H1 (cell line): Measurements from ENCODE around the gene PERCC1.

Experiments
- ATF2 ChIP-seq: IDR thresholded peaks from 2 replicates; pipeline ENCODE4 v1.6.1; 2012; ENCODE audit warnings: low read length, inconsistent platforms
- CBX8 ChIP-seq: fragments of 300-800, 300-1000 bp; sonication (generic); IDR thresholded peaks from 2 replicates; pipeline ENCODE4 v1.7.1; 2016; ENCODE audit warnings: low read depth, low read length, borderline replicate concordance
- CREB1 ChIP-seq: IDR thresholded peaks from 2 replicates; pipeline ENCODE4 v1.6.1; 2012; ENCODE audit warnings: inconsistent platforms
- CTCF ChIP-seq, 3 experiments: IDR thresholded peaks; 1 replicate in 2 of 3; 2 replicates in 1 of 3; pipeline versions ENCODE4 v1.5.1 to v1.6.1; 2011; ENCODE audit warnings: low read length in 3 of 3, mild to moderate bottlenecking in 3 of 3, inconsistent platforms in 2 of 3, low read depth in 1 of 3, moderate library complexity in 1 of 3; ENCODE audit not compliant: insufficient read depth in 1 of 3; ENCODE audit errors: control extremely low read depth in 1 of 3
- EGR1 ChIP-seq: IDR thresholded peaks from 2 replicates; pipeline ENCODE4 v1.6.1; 2011; ENCODE audit warnings: low read depth, low read length, borderline replicate concordance
- EP300 ChIP-seq, 2 experiments: IDR thresholded peaks; 1 replicate in 1 of 2; 2 replicates in 1 of 2; pipeline ENCODE4 v1.6.1; 2011 to 2012; ENCODE audit warnings: low read depth in 2 of 2, low read length in 2 of 2, mild to moderate bottlenecking in 2 of 2, borderline replicate concordance in 1 of 2, inconsistent platforms in 1 of 2, moderate library complexity in 1 of 2
- EZH2 ChIP-seq: fragments of 200-600 bp; sonication (generic); IDR thresholded peaks from 2 replicates; pipeline ENCODE4 v1.7.1; 2012; ENCODE audit warnings: low read depth, mild to moderate bottlenecking, moderate library complexity, low read length, inconsistent platforms; ENCODE audit not compliant: severe bottlenecking
- MAX ChIP-seq: IDR thresholded peaks from 2 replicates; pipeline ENCODE4 v1.6.1; 2012; ENCODE audit warnings: inconsistent platforms
- POLR2A ChIP-seq, 2 experiments: IDR thresholded peaks; 1 replicate in 1 of 2; 2 replicates in 1 of 2; pipeline ENCODE4 v1.6.1; 2011; ENCODE audit warnings: low read depth in 2 of 2, low read length in 2 of 2, mild to moderate bottlenecking in 2 of 2; ENCODE audit errors: control extremely low read depth in 1 of 2
- POLR2AphosphoS5 ChIP-seq: IDR thresholded peaks from 2 replicates; pipeline ENCODE4 v1.6.1; 2011; ENCODE audit warnings: low read depth, low read length
- RFX5 ChIP-seq: IDR thresholded peaks from 2 replicates; pipeline ENCODE4 v1.6.1; 2011; ENCODE audit warnings: low read depth, low read length, improper control_type of control experiment, borderline replicate concordance

GRCh38 chr16:1477033-1477432 is 46.2 kb downstream of the PERCC1 start:
- no peak for TF ChIP-seq POLR2AphosphoS5
- no peak for TF ChIP-seq CTCF (IDR thresholded peaks at IDR 0.05; ENCODE audit: control extremely low read depth in 1 of 3, insufficient read depth in 1 of 3, low read depth in 1 of 3, low read length in 3 of 3)
- TF ChIP-seq MAX: no peak
- TF ChIP-seq ATF2: no peak
- no peak for TF ChIP-seq EZH2
- TF ChIP-seq EGR1: no peak
- TF ChIP-seq RFX5: no peak
- TF ChIP-seq CREB1: no peak
- no peak for TF ChIP-seq POLR2A (IDR thresholded peaks at IDR 0.05; ENCODE audit: control extremely low read depth in 1 of 2, low read depth in 2 of 2, low read length in 2 of 2)
- no peak for TF ChIP-seq CBX8
- TF ChIP-seq EP300 (IDR thresholded peaks at IDR 0.05; ENCODE audit: borderline replicate concordance in 1 of 2, low read depth in 2 of 2, low read length in 2 of 2): no peak
